WI38 (cell line): ENCODE results near the gene PRPS1.
"Not testable (repeated sequence)": the region's sequence is repeated elsewhere in the genome, so short reads cannot be mapped to it uniquely, and the experiment has no call there.

ENCODE experiments used
- H3K4me3 ChIP-seq: 2 replicates; pipeline ENCODE4 v1.5.1; 2011; ENCODE audit warnings: low read depth, mild to moderate bottlenecking, control low read depth, low read length
- CTCF ChIP-seq: IDR thresholded peaks from 2 replicates; pipeline ENCODE4 v1.5.1; 2012; ENCODE audit warnings: low read depth, mild to moderate bottlenecking, control low read depth, low read length

Gene PRPS1

GRCh38 chrX:107678957-107679740, 50.8 kb downstream of the PRPS1 start:
- no peak overlapping the region for H3K4me3 ChIP-seq
- TF ChIP-seq CTCF = no peak

- TF ChIP-seq CTCF = no peak
- no peak overlapping the region for H3K4me3 ChIP-seq
Observed at GRCh38 chrX:107682256-107682655, 53.9 kb downstream of the PRPS1 start.

GRCh38 chrX:107683124-107683895, 55.0 kb downstream of the PRPS1 start:
- no peak for TF ChIP-seq CTCF
- H3K4me3 ChIP-seq = no peak overlapping the region

- H3K4me3 ChIP-seq = no peak overlapping the region
- TF ChIP-seq CTCF = no peak
Observed at GRCh38 chrX:107683931-107684330, 55.6 kb downstream of the PRPS1 start.

- no peak for TF ChIP-seq CTCF
- no peak overlapping the region for H3K4me3 ChIP-seq
Observed at GRCh38 chrX:107684956-107685385, 56.7 kb downstream of the PRPS1 start.

- not testable (repeated sequence) for H3K4me3 ChIP-seq
Observed at GRCh38 chrX:107685586-107685985, 57.3 kb downstream of the PRPS1 start.

- no peak for TF ChIP-seq CTCF
- H3K4me3 ChIP-seq = no peak overlapping the region
Observed at GRCh38 chrX:107686026-107686425, 57.7 kb downstream of the PRPS1 start.
